K562 (cell line): ENCODE results near the gene TESK2. TPM values are rescaled to one million over a fixed set of nuclear protein-coding genes. Genes with fewer than 3 reads are reported as not detected.

Source experiments
- ATAC-seq: fragments of 200-7000 bp; cut with Tn5 transposase; 3 replicates; pipeline ENCODE4 v1.9.1; 2020; ENCODE audit warnings: moderate library complexity
- BruUV-seq: library from RNA; stranded (reverse); fragments of 400-500 nt; replicated peaks from 2 replicates; lab custom pipeline; 2021; lab: Mats Ljungman, UMichigan
- CTCF ChIA-PET: fragments of 300-600 bp; formaldehyde crosslinking; extraction: SDS; loops from one replicate; lab custom pipeline; 2021; ENCODE audit warnings: low intra/inter-chr PET ratio; lab: Yijun Ruan, JAX
- POLR2A ChIA-PET: fragments of 300-600, 350-650 bp; sonication (Branson Sonifier 250); formaldehyde crosslinking; extraction: SDS; loops from one replicate; lab custom pipeline; 2021; ENCODE audit warnings: antibody characterized with exemption, inconsistent platforms; lab: Yijun Ruan, JAX
- DNase-seq, 4 experiments: peaks; one replicate each; pipeline versions ENCODE4 v3.0.0 to v3.0.0-alpha.2; 2011 to 2018; ENCODE audit warnings: low spot score in 3 of 4, mixed read lengths in 3 of 4; ENCODE audit errors: extremely low read depth in 1 of 4
- FAIRE-seq: peaks from 2 replicates; lab custom pipeline; 2011; peaks lifted over from hg19 to GRCh38; lab: Jason Lieb, UNC
- H2AFZ ChIP-seq: 2 replicates; pipeline ENCODE4 v1.6.0; 2011; ENCODE audit warnings: low read depth, low read length, control low read depth, inconsistent platforms
- H3K27ac ChIP-seq: fragments of 200-600 bp; 3 replicates; pipeline ENCODE4 v1.8.0; 2011; ENCODE audit warnings: low read depth, mild to moderate bottlenecking, control low read depth, inconsistent platforms, low read length, moderate library complexity, mixed read lengths; ENCODE audit errors: extremely low read depth
- H3K27me3 ChIP-seq, 2 experiments: fragments of 300-600 bp in 1 of 2; 2 replicates in 1 of 2; 3 replicates in 1 of 2; pipeline versions ENCODE4 v1.6.0 to v1.8.0; 2011; ENCODE audit warnings: inconsistent platforms in 2 of 2, low read length in 2 of 2, mild to moderate bottlenecking in 1 of 2, mixed read lengths in 1 of 2, moderate library complexity in 1 of 2; ENCODE audit not compliant: control insufficient read depth in 2 of 2, insufficient read depth in 2 of 2
- H3K36me3 ChIP-seq: fragments of 300-600 bp; 3 replicates; pipeline ENCODE4 v1.8.0; 2011; ENCODE audit warnings: mild to moderate bottlenecking, low read length, inconsistent platforms; ENCODE audit not compliant: control insufficient read depth, insufficient read depth
- H3K4me1 ChIP-seq, 2 experiments: fragments of 200-600 bp in 1 of 2; replicated peaks in 1 of 2; 2 replicates in 1 of 2; 3 replicates in 1 of 2; pipeline versions ENCODE4 v1.5.1 to v1.8.0; 2011; ENCODE audit warnings: inconsistent platforms in 2 of 2, low read length in 2 of 2, mild to moderate bottlenecking in 1 of 2, mixed read lengths in 1 of 2, moderate library complexity in 1 of 2; ENCODE audit not compliant: control insufficient read depth in 2 of 2, insufficient read depth in 2 of 2
- H3K4me2 ChIP-seq: 2 replicates; pipeline ENCODE4 v1.6.1; 2011; ENCODE audit warnings: low read length, control low read depth, inconsistent platforms, mixed read lengths; ENCODE audit not compliant: insufficient read depth
- H3K4me3 ChIP-seq: fragments of 200-600 bp; sonication (generic), shearing (Covaris generic); 2 replicates; pipeline ENCODE4 v1.5.1; 2016; ENCODE audit warnings: control low read depth, inconsistent platforms
- H3K79me2 ChIP-seq: fragments of 200-600 bp; 3 replicates; pipeline ENCODE4 v1.8.0; 2011; ENCODE audit warnings: low read length, inconsistent platforms; ENCODE audit not compliant: control insufficient read depth, insufficient read depth
- H3K9ac ChIP-seq, 2 experiments: 2 replicates each; pipeline versions ENCODE4 v1.6.0 to v1.6.1; 2011; ENCODE audit warnings: low read depth in 2 of 2, low read length in 2 of 2, control low read depth in 1 of 2, inconsistent platforms in 1 of 2, mild to moderate bottlenecking in 1 of 2, mixed read lengths in 1 of 2; ENCODE audit not compliant: insufficient read depth in 1 of 2
- H3K9me1 ChIP-seq: one replicate; pipeline ENCODE4 v1.6.0; 2011; ENCODE audit warnings: inconsistent platforms, mild to moderate bottlenecking, low read length, moderate library complexity; ENCODE audit not compliant: control insufficient read depth, insufficient read depth
- H3K9me3 ChIP-seq: replicated peaks from 2 replicates; pipeline ENCODE4 v1.5.1; 2011; ENCODE audit warnings: low read depth, low read length, inconsistent platforms; ENCODE audit not compliant: control insufficient read depth, insufficient read depth
- H4K20me1 ChIP-seq: replicated peaks from 2 replicates; pipeline ENCODE4 v1.6.1; 2011; ENCODE audit warnings: low read length, inconsistent platforms, mixed read lengths; ENCODE audit not compliant: control insufficient read depth, insufficient read depth
- ARID1B ChIP-seq: fragments of 450-650 bp; IDR thresholded peaks from 2 replicates; pipeline ENCODE4 v1.6.1; 2016; ENCODE audit warnings: antibody characterized with exemption, mild to moderate bottlenecking, inconsistent platforms
- CBFA2T3 ChIP-seq: fragments of 450-650 bp; IDR thresholded peaks from 2 replicates; pipeline ENCODE4 v1.6.1; 2017
- CREM ChIP-seq: IDR thresholded peaks from 2 replicates; pipeline ENCODE4 v1.6.1; 2014; ENCODE audit warnings: antibody characterized with exemption, low read depth
- DPF2 ChIP-seq: fragments of 450-650 bp; IDR thresholded peaks from 2 replicates; pipeline ENCODE4 v1.6.1; 2016
- EHMT2 ChIP-seq: fragments of 450-650 bp; IDR thresholded peaks from 2 replicates; pipeline ENCODE4 v1.6.1; 2018; ENCODE audit warnings: antibody characterized with exemption
- ESRRA ChIP-seq: fragments of 450-650 bp; IDR thresholded peaks from 2 replicates; pipeline ENCODE4 v1.6.1; 2014; ENCODE audit warnings: low read depth, mild to moderate bottlenecking, moderate library complexity, borderline replicate concordance
- FOSL1 ChIP-seq: fragments of 200-800 bp; sonication (Bioruptor generic); conservative IDR thresholded peaks from 2 replicates; pipeline ENCODE4 v1.6.1; 2016; ENCODE audit warnings: missing genetic modification characterization, missing compliant biosample characterization
- JUND ChIP-seq, 2 experiments: IDR thresholded peaks; 2 replicates in 1 of 2; 3 replicates in 1 of 2; pipeline ENCODE4 v1.6.1; 2011; ENCODE audit warnings: borderline replicate concordance in 2 of 2, low read depth in 2 of 2, low read length in 2 of 2, improper control_type of control experiment in 1 of 2, missing biosample characterization in 1 of 2, missing genetic modification characterization in 1 of 2, missing genetic modification reagents in 1 of 2
- KDM2B ChIP-seq: fragments of 250-450 bp; sonication (Bioruptor Pico); IDR thresholded peaks from 2 replicates; pipeline ENCODE4 v1.8.0; 2021; ENCODE audit warnings: mild to moderate bottlenecking, moderate library complexity
- MAFF ChIP-seq: IDR thresholded peaks from 2 replicates; pipeline ENCODE4 v1.6.1; 2012; ENCODE audit warnings: low read length, improper control_type of control experiment
- MYC ChIP-seq, 2 experiments: fragments of 250-450 bp in 1 of 2; sonication (Bioruptor Pico) in 1 of 2; IDR thresholded peaks; 2 replicates each; pipeline versions ENCODE4 v1.5.1 to v1.6.1; 2012 to 2021; ENCODE audit warnings: low read depth in 2 of 2, borderline replicate concordance in 1 of 2, improper control_type of control experiment in 1 of 2, low read length in 1 of 2, mild to moderate bottlenecking in 1 of 2, moderate library complexity in 1 of 2
- NFE2 ChIP-seq: IDR thresholded peaks from 2 replicates; pipeline ENCODE4 v1.6.1; 2014; ENCODE audit warnings: antibody characterized with exemption, low read depth
- PPARD ChIP-seq: fragments of 250-450 bp; sonication (Bioruptor Pico); IDR thresholded peaks from 2 replicates; pipeline ENCODE4 v1.8.0; 2022; ENCODE audit warnings: inconsistent platforms, mild to moderate bottlenecking, moderate library complexity
- RCOR1 ChIP-seq, 2 experiments: IDR thresholded peaks; 2 replicates each; pipeline ENCODE4 v1.6.1; 2012; ENCODE audit warnings: low read depth in 2 of 2, low read length in 2 of 2, borderline replicate concordance in 1 of 2, improper control_type of control experiment in 1 of 2
- SMARCE1 ChIP-seq: fragments of 450-650 bp; IDR thresholded peaks from 2 replicates; pipeline ENCODE4 v1.7.1; 2016; ENCODE audit warnings: mild to moderate bottlenecking
- SOX6 ChIP-seq: fragments of 450-650 bp; IDR thresholded peaks from 2 replicates; pipeline ENCODE4 v1.6.1; 2014; ENCODE audit warnings: mild to moderate bottlenecking
- SPI1 ChIP-seq: IDR thresholded peaks from 2 replicates; pipeline ENCODE4 v1.6.1; 2011; ENCODE audit warnings: low read depth, low read length, control low read depth, borderline replicate concordance
- TEAD4 ChIP-seq, 2 experiments: sonication (generic) in 1 of 2; formaldehyde crosslinking in 1 of 2; IDR thresholded peaks; 2 replicates each; pipeline versions ENCODE4 v1.6.1 to v1.8.0; 2012 to 2022; ENCODE audit warnings: borderline replicate concordance in 1 of 2, inconsistent platforms in 1 of 2, low read length in 1 of 2, mild to moderate bottlenecking in 1 of 2, missing genetic modification reagents in 1 of 2
- THRAP3 ChIP-seq: fragments of 450-650 bp; IDR thresholded peaks from 2 replicates; pipeline ENCODE4 v1.6.1; 2016; ENCODE audit warnings: mild to moderate bottlenecking, inconsistent platforms, borderline replicate concordance
- ZKSCAN8 ChIP-seq: fragments of 200-800 bp; sonication (Bioruptor generic); IDR thresholded peaks from 2 replicates; pipeline ENCODE4 v1.6.1; 2016; ENCODE audit warnings: missing genetic modification characterization, missing compliant biosample characterization
- ZNF316 ChIP-seq: fragments of 450-650 bp; IDR thresholded peaks from 2 replicates; pipeline ENCODE4 v1.6.1; 2016
- WGBS: fragments of 100-300 bp; shearing (Covaris generic); methylation state at CpG from one replicate; pipeline ENCODE4 v1.1.6; 2016; ENCODE audit warnings: low coverage, mixed read lengths; ENCODE audit not compliant: insufficient coverage; ENCODE audit errors: missing lambda C conversion rate; 5-methylcytosine and 5-hydroxymethylcytosine counted together
- in situ Hi-C: fragments of 300-500 bp; cut with MboI; formaldehyde crosslinking; loops from 4 replicates; pipeline ENCODE4 v1.15.0; 2018; ENCODE audit warnings: inconsistent platforms, mixed read lengths
- intact Hi-C: fragments of 100-400 bp; cut with micrococcal nuclease; formaldehyde crosslinking; loops from 2 replicates; pipeline ENCODE4 v1.14.2; 2022
- polyA plus RNA-seq, 8 experiments: library from polyadenylated mRNA; depleted of rRNA in 4 of 8; stranded (reverse) in 5 of 8; unstranded in 3 of 8; fragments of >200 nt; fragmentation: Nextera tagmentation in 2 of 8; fragmentation: Illumina TruSeq in 1 of 8; extraction: Ambion mirVana in 2 of 8; extraction: Trizol in 1 of 8; gene quantifications; 2 replicates each; pipeline versions ENCODE4 v1.2.1 to v1.2.3, GENCODE V29; 2011 to 2014; ENCODE audit warnings: inconsistent platforms in 1 of 8, missing spikeins in 1 of 8
- total RNA-seq, 7 experiments: library from RNA; depleted of rRNA in 6 of 7; stranded (reverse); fragments of >200 nt in 6 of 7; fragmentation: Illumina TruSeq in 2 of 7; extraction: Trizol in 2 of 7; gene quantifications; 2 replicates each; pipeline versions ENCODE4 v1.2.1 to v1.2.3, GENCODE V29; 2011 to 2021; ENCODE audit warnings: low replicate concordance in 1 of 7

The TESK2 gene
- total and polyA plus RNA-seq, 9 of the 15 experiments (the other 6 are each of a cell fraction or from before 2014, with no cell fraction given): 1.6 to 5.3 (median 3.7) TPM

DNA sequence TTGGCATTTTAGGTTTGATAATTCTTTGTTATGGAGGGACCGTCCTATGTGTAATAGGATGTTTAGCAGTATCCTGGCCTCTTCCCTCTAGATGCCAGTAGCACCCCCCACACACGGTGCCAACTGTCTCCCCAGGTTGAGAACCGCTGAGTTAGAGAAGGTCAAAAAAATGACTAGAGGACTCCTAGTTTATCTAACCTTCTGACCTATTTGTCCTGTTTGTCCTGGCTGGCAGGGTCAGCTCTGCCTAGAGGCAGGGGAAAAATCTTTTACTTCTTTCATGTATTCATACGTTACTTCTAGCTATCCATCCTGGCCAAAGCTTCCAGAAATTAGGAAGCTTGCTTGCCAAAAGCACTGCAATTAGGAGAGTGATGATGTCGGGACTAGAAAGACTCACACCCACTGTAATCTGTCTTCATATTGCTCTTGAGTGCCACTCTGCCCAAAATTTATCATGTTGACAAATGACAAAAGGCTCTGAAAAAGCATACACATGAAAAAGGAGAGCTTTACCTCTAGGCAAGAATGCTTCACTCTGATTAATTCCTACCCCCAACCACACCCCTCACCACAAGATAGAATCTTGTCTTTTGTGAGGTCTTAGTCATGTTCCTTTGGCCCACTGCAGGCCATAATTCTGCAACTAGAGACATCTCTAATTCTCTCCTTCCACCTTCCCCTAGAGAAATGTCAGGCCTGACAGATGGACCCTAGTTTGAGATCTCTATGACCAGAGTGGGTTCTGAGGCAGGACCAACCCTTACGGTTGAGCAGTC is 45.2 kb upstream of the TESK2 start:
- ATAC-seq (peak; percentile 82), DNase-seq (peak in 1 of 4 experiments; percentile 49), FAIRE-seq (peak; percentile 84)
- no peaks in the 10 kb centered on the region for H4K20me1 ChIP-seq
- H3K9ac ChIP-seq: no peak overlapping the region
- H3K4me3 ChIP-seq: no peak overlapping the region
- in situ Hi-C loops (no loop called here), intact Hi-C loops (no loop called here)
- no peak overlapping the region for H3K4me2 ChIP-seq
- H2AFZ ChIP-seq: no peak overlapping the region
- no peak overlapping the region for H3K27ac ChIP-seq
- peaks cover 0 to 16% of the 10 kb centered on the region in 2 experiments; a peak in 4 of 5 replicates for H3K4me1 ChIP-seq
- POLR2A ChIA-PET: interaction anchor here (0.6 to 10.3 kb wide), 8 partner anchors 9 to 600 kb away, joined by 3 to 135 read pairs (median 6); partner anchors contain the start of genes AKR1A1, NASP and PRDX1
- no peaks in the 10 kb centered on the region for H3K36me3 ChIP-seq
- H3K79me2 ChIP-seq: no peaks in the 10 kb centered on the region
- CTCF ChIA-PET: interaction anchor here (0.7 kb wide), 1 partner anchor 27 kb away, joined by 3 read pairs; no protein-coding TSS in a partner anchor
- 37% methylated on average over 6 of the region's 6 CpGs for WGBS
- no peaks in the 10 kb centered on the region for H3K27me3 ChIP-seq
- H3K9me3 ChIP-seq: no peaks in the 10 kb centered on the region
- no TSS peak for BruUV-seq
- H3K9me1 ChIP-seq: no peaks in the 10 kb centered on the region
- TF ChIP-seq PPARD (CRISPR knock-in tag) (no peak), RCOR1 (IDR thresholded peaks at IDR 0.05; ENCODE audit: borderline replicate concordance in 1 of 2, low read depth in 2 of 2, low read length in 2 of 2) (peak in 1 of 2 experiments; percentile 82; a peak in 2 of 4 replicates), CBFA2T3 (0 out of 2 replicates have a peak, but pooled peaks have one; percentile 20), SOX6 (0 out of 2 replicates have a peak, but pooled peaks have one; percentile 20), CREM (0 out of 2 replicates have a peak, but pooled peaks have one; percentile 12), ZNF316 (0 out of 2 replicates have a peak, but pooled peaks have one; percentile 10), EHMT2 (0 out of 2 replicates have a peak, but pooled peaks have one; percentile 15), SMARCE1 (peak; percentile 70; the same call in 1 of the 2 replicates), MYC (IDR thresholded peaks at IDR 0.05; ENCODE audit: low read depth, low read length) (0 out of 2 replicates have a peak, but pooled peaks have one; percentile 2), MYC (CRISPR knock-in tag; IDR thresholded peaks at IDR 0.05; ENCODE audit: borderline replicate concordance, low read depth) (no peak), THRAP3 (no peak), FOSL1 (tag) (peak; percentile 67), KDM2B (CRISPR knock-in tag) (no peak), ZKSCAN8 (no peak), ESRRA (peak; percentile 51; the same call in 1 of the 2 replicates), JUND (IDR thresholded peaks at IDR 0.05; ENCODE audit: borderline replicate concordance, low read depth, low read length) (0 out of 2 replicates have a peak, but pooled peaks have one; percentile 41), JUND (tag; IDR thresholded peaks at IDR 0.05; ENCODE audit: borderline replicate concordance, low read depth, low read length) (no peak; the same call in 2 of the 3 replicates), NFE2 (peak; percentile 52; the same call in 1 of the 2 replicates), TEAD4 (IDR thresholded peaks at IDR 0.05; ENCODE audit: low read length) (0 out of 2 replicates have a peak, but pooled peaks have one; percentile 23), TEAD4 (CRISPR knock-in tag; IDR thresholded peaks at IDR 0.05; ENCODE audit: borderline replicate concordance) (no peak), SPI1 (no peak), ARID1B (peak; percentile 54; the same call in 1 of the 2 replicates), MAFF (peak; percentile 6; the same call in 1 of the 2 replicates), DPF2 (peak; percentile 64; the same call in 1 of the 2 replicates)
